GM12878 (cell line): Measurements from ENCODE around the gene C10orf143. TPM values are rescaled to one million over a fixed set of nuclear protein-coding genes. Genes with fewer than 3 reads are reported as not detected.

ENCODE experiments used
- ATAC-seq: fragments of 200-7000 bp; cut with Tn5 transposase; 3 replicates; pipeline ENCODE4 v1.9.1; 2020; ENCODE audit warnings: mild to moderate bottlenecking, moderate library complexity
- BruUV-seq: library from RNA; stranded (reverse); fragments of 400-500 nt; replicated peaks from 2 replicates; lab custom pipeline; 2021; lab: Mats Ljungman, UMichigan
- CTCF ChIA-PET: fragments of 300-600 bp; sonication (Branson Sonifier 250); formaldehyde crosslinking; extraction: SDS; loops from one replicate; lab custom pipeline; 2021; ENCODE audit warnings: inconsistent platforms; lab: Yijun Ruan, JAX
- POLR2A ChIA-PET: fragments of 350-600 bp; formaldehyde crosslinking; extraction: SDS; loops from one replicate; lab custom pipeline; 2021; ENCODE audit warnings: inconsistent platforms; lab: Charles Lee
- RAD21 ChIA-PET: fragments of 300-600 bp; sonication (Branson Sonifier 250); formaldehyde crosslinking; loops from one replicate; lab custom pipeline; 2023; ENCODE audit warnings: antibody characterized with exemption; ENCODE audit not compliant: unreplicated experiment; lab: Charles Lee
- SMC1A ChIA-PET: fragments of 300-600 bp; sonication (Branson Sonifier 250); formaldehyde crosslinking; loops from one replicate; lab custom pipeline; 2023; ENCODE audit not compliant: unreplicated experiment, uncharacterized antibody; lab: Charles Lee
- DNase-seq: peaks from one replicate; pipeline ENCODE4 v3.0.0-alpha.2; 2011; ENCODE audit warnings: low read depth, low spot score
- FAIRE-seq: peaks from 3 replicates; lab custom pipeline; 2011; peaks lifted over from hg19 to GRCh38; lab: Jason Lieb, UNC
- H2AFZ ChIP-seq: 2 replicates; pipeline ENCODE4 v1.6.0; 2011; ENCODE audit warnings: low read depth, low read length, control low read depth; ENCODE audit not compliant: control insufficient read depth
- H3K27ac ChIP-seq: 2 replicates; pipeline ENCODE4 v1.5.1; 2011; ENCODE audit warnings: control low read depth; ENCODE audit not compliant: control insufficient read depth, insufficient read depth
- H3K27me3 ChIP-seq, 2 experiments: replicated peaks in 1 of 2; 2 replicates each; pipeline versions ENCODE4 v1.6.0 to v1.6.1; 2011; ENCODE audit warnings: low read length in 1 of 2; ENCODE audit not compliant: control insufficient read depth in 2 of 2, insufficient read depth in 2 of 2
- H3K36me3 ChIP-seq, 2 experiments: 2 replicates each; pipeline ENCODE4 v1.5.1; 2011; ENCODE audit warnings: low read length in 1 of 2; ENCODE audit not compliant: control insufficient read depth in 2 of 2, insufficient read depth in 2 of 2
- H3K4me1 ChIP-seq: 2 replicates; pipeline ENCODE4 v1.6.1; 2011; ENCODE audit warnings: mild to moderate bottlenecking, low read length, moderate library complexity, mixed read lengths; ENCODE audit not compliant: control insufficient read depth, insufficient read depth
- H3K4me2 ChIP-seq: 2 replicates; pipeline ENCODE4 v1.6.0; 2011; ENCODE audit warnings: control low read depth; ENCODE audit not compliant: control insufficient read depth, insufficient read depth
- H3K4me3 ChIP-seq: fragments of 200-600 bp; sonication (generic); 2 replicates; pipeline ENCODE4 v1.5.1; 2016
- H3K79me2 ChIP-seq: 2 replicates; pipeline ENCODE4 v1.6.0; 2011; ENCODE audit warnings: low read length; ENCODE audit not compliant: control insufficient read depth, insufficient read depth
- H3K9ac ChIP-seq: 2 replicates; pipeline ENCODE4 v1.8.0; 2011; ENCODE audit warnings: low read length, control low read depth, mixed read lengths; ENCODE audit not compliant: control insufficient read depth, insufficient read depth
- H3K9me3 ChIP-seq: replicated peaks from 3 replicates; pipeline ENCODE4 v1.5.1; 2011; ENCODE audit warnings: mild to moderate bottlenecking, low read length; ENCODE audit not compliant: control insufficient read depth, insufficient read depth
- H4K20me1 ChIP-seq: 2 replicates; pipeline ENCODE4 v1.6.0; 2011; ENCODE audit not compliant: control insufficient read depth, insufficient read depth
- NR2C1 ChIP-seq: fragments of 450-650 bp; IDR thresholded peaks from 2 replicates; pipeline ENCODE4 v1.6.1; 2017; ENCODE audit warnings: antibody characterized with exemption, mild to moderate bottlenecking, moderate library complexity
- NR2F1 ChIP-seq: fragments of 450-650 bp; conservative IDR thresholded peaks from 2 replicates; pipeline ENCODE4 v1.6.1; 2017; ENCODE audit warnings: mild to moderate bottlenecking
- SP1 ChIP-seq: IDR thresholded peaks from one replicate; pipeline ENCODE4 v1.6.1; 2011; ENCODE audit warnings: low read depth, low read length
- WGBS: methylation state at CpG from one replicate; pipeline ENCODE4 v1.1.6; 2016; ENCODE audit warnings: low lambda C conversion rate; ENCODE audit not compliant: insufficient replicate concordance, insufficient coverage; ENCODE audit errors: missing lambda C conversion rate; 5-methylcytosine and 5-hydroxymethylcytosine counted together
- in situ Hi-C: fragments of 300-500 bp; cut with MboI; formaldehyde crosslinking; loops from 9 replicates; pipeline ENCODE4 v1.14.3; 2018; ENCODE audit warnings: mixed read lengths
- intact Hi-C: fragments of 100-400 bp; cut with micrococcal nuclease; formaldehyde crosslinking; loops from one replicate; pipeline ENCODE4 v1.14.2; 2022; ENCODE audit not compliant: unreplicated experiment
- polyA plus RNA-seq, 11 experiments: library from polyadenylated mRNA; depleted of rRNA in 4 of 11; unstranded in 6 of 11; stranded (reverse) in 5 of 11; fragments of >200 nt; fragmentation: Nextera tagmentation in 4 of 11; fragmentation: Illumina TruSeq in 1 of 11; extraction: Ambion mirVana in 4 of 11; extraction: Trizol in 1 of 11; gene quantifications; 1 replicate in 1 of 11; 2 replicates in 10 of 11; pipeline versions ENCODE4 v1.2.1 to v1.2.3, GENCODE V29; 2011 to 2016; ENCODE audit warnings: inconsistent platforms in 2 of 11, missing spikeins in 2 of 11, low read depth in 1 of 11
- total RNA-seq, 4 experiments: library from RNA; depleted of rRNA in 3 of 4; stranded (reverse); fragments of >200 nt in 3 of 4; fragmentation: Illumina TruSeq in 1 of 4; extraction: Trizol in 1 of 4; gene quantifications; 2 replicates each; pipeline versions ENCODE4 v1.2.1 to v1.2.3, GENCODE V29; 2013 to 2021
- TF ChIP-seq, protein P1 (sequence below): IDR thresholded peaks from 2 replicates; pipeline ENCODE4 v1.6.1; 2012; ENCODE audit warnings: mild to moderate bottlenecking, low read depth, low read length

The C10orf143 gene
- total and polyA plus RNA-seq, 10 of the 15 experiments (the other 5 are each of a cell fraction or from before 2014, with no cell fraction given): 0.64 to 7.9 (median 2.6) TPM

DNA sequence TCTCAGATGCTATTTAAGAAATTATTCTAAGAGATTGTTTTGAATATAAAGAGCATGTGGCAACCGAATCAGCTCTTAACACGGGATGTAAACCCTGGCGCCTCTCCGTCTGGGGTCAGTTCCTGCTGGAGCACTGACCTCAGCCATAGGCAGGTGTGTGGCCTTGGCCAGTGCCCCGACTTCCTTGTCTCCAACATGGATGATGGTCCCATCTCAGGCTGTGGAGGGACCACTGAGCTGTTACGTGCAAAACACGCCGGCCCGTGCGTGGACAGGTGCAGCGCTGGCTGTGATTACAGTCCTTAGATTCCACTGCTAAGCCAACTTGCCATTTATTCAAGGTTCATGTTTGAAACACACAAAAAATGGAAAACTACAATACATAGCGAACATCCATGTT is 59.9 kb downstream of the C10orf143 start (continued):
- TF ChIP-seq, protein P1, sequence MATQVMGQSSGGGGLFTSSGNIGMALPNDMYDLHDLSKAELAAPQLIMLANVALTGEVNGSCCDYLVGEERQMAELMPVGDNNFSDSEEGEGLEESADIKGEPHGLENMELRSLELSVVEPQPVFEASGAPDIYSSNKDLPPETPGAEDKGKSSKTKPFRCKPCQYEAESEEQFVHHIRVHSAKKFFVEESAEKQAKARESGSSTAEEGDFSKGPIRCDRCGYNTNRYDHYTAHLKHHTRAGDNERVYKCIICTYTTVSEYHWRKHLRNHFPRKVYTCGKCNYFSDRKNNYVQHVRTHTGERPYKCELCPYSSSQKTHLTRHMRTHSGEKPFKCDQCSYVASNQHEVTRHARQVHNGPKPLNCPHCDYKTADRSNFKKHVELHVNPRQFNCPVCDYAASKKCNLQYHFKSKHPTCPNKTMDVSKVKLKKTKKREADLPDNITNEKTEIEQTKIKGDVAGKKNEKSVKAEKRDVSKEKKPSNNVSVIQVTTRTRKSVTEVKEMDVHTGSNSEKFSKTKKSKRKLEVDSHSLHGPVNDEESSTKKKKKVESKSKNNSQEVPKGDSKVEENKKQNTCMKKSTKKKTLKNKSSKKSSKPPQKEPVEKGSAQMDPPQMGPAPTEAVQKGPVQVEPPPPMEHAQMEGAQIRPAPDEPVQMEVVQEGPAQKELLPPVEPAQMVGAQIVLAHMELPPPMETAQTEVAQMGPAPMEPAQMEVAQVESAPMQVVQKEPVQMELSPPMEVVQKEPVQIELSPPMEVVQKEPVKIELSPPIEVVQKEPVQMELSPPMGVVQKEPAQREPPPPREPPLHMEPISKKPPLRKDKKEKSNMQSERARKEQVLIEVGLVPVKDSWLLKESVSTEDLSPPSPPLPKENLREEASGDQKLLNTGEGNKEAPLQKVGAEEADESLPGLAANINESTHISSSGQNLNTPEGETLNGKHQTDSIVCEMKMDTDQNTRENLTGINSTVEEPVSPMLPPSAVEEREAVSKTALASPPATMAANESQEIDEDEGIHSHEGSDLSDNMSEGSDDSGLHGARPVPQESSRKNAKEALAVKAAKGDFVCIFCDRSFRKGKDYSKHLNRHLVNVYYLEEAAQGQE: no peak
- no peak for TF ChIP-seq SP1
- no peak for TF ChIP-seq NR2F1
- TF ChIP-seq, all 136 proteins: peak for 0

DNA sequence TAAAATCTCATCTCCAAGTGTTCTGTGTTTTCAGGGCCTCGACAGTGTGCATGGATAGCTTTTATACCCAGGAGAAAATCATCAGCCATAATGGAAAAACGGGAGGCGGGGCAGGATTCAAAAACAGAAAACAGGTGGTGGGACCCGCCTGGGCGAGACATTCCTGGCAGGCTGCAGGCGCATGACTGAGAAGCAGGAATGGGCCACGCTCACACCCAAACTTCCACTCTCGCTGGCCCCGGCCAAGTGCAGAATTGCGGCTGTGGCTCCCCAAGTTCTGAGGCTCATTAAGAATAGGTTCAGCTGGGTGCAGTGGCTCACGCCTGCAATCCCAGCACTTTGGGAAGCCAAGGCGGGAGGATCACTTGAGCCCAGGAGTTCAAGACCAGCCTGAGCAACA is 60.6 kb downstream of the C10orf143 start:
- ChIA-PET SMC1A (no interaction called here), POLR2A (no interaction called here), CTCF (no interaction called here), RAD21 (no interaction called here)
- no peak for TF ChIP-seq NR2C1
- Histone ChIP-seq H4K20me1 (no peaks in the 10 kb centered on the region), H3K9ac (no peak overlapping the region), H3K4me3 (no peak overlapping the region), H3K4me1 (no peaks in the 10 kb centered on the region), H3K79me2 (no peaks in the 10 kb centered on the region), H3K27ac (no peak overlapping the region), H3K4me2 (no peak overlapping the region), H3K27me3 (no peaks in the 10 kb centered on the region), H2AFZ (no peak overlapping the region), H3K9me3 (no peaks in the 10 kb centered on the region), H3K36me3 (no peaks in the 10 kb centered on the region)
- BruUV-seq: no TSS peak
- intact Hi-C loops (no loop called here), in situ Hi-C loops (no loop called here)
- ATAC-seq (no peak), DNase-seq (no peak), FAIRE-seq (no peak)
- 66% methylated on average over 11 of the region's 12 CpGs for WGBS
